Islet precursor cell (in vitro differentiated cells): Measurements from ENCODE around the gene MOV10.

Experiments
- DNase-seq: peaks from one replicate; pipeline ENCODE4 v3.0.0-alpha.2; 2018

The MOV10 gene

DNA sequence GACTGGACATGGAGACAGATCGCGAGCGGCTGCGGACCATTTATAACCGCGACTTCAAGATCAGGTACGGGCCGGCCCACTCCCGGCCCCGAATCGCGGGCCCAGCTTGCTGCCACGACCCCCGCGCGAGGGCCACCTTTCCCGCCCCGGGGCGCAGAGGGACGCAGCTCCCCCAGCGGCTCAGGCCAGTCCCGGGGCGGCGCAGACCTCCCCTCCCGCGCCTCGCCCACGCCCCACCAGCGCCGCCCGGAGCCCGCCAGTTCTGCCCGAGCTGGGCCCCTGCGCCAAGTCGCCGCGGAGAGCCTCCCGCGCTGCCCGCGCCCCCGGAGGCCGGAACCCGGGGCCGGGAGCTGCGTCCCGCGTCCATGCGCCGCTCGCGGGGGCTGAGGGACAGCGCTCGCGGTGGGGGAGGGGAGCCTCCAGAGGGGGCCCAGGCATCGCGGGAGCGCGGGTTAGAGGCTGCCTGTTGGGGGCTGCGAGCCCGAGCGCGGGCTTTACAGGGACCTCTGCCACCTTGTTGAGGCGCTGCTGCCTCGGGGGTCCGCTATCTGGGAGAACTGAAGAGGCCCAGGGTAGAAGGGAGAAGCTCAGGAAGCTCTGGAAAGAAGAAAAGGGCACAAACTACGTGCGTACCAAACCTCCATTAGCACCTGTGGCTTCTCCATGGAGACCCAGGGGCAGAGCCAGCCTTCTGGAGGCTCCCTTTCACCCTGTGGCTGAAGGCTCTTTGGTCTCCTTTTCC, 698 bp downstream of the MOV10 start:
- DNase-seq = peak; percentile 77

- no peak for DNase-seq
These were observed 1.4 kb downstream of the MOV10 start for GRCh38 chr1:112675728-112676381.

- DNase-seq = no peak
These were observed 2.1 kb downstream of the MOV10 start for GRCh38 chr1:112676543-112676942.

- no peak for DNase-seq
These were observed 3.0 kb downstream of the MOV10 start for GRCh38 chr1:112677501-112677900.

GRCh38 chr1:112678605-112679004, 4.1 kb downstream of the MOV10 start:
- no peak for DNase-seq

DNA sequence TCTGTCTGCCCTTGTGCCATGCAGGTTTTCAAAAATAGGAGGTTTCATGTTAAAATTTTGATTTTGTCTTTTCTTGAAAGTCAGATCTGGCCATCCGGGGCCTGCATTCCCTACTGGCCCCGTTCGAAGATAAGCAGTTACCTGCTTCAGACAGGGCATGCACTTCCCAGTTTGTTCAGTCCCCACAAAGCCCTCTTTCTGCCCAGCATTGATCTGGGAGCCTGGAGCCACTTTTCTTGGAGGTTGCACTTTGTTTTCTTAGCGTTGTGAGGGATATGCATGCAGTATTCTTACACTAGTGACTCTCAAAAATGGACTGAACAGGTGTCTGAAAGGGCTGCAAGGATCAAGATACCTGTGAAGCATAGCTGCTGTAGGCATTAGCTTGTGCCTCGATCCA, 11.5 kb downstream of the MOV10 start:
- DNase-seq = no peak

GRCh38 chr1:112686417-112686816, 12.0 kb downstream of the MOV10 start:
- no peak for DNase-seq

DNA sequence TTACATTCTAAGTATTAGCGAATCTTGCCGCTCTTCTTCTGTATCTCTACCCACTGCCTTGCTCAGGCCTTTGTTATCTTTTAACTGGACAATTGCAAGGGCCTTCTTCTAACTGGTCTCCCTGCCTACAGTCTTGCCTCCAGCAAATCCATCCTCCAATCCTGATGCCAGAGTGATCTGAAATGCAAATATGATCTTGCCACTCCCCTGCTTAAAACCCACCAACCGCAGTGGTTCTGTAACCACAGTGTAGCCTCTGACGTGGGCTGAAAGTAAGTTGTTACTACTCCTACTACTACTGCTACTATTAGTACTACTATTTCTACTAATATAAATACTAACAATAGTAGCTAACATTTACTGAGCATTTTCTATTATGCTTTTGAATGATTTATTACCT, 12.4 kb downstream of the MOV10 start:
- peak; percentile 56 for DNase-seq

- no peak for DNase-seq
These were observed 12.9 kb downstream of the MOV10 start for GRCh38 chr1:112687361-112687760.

DNA sequence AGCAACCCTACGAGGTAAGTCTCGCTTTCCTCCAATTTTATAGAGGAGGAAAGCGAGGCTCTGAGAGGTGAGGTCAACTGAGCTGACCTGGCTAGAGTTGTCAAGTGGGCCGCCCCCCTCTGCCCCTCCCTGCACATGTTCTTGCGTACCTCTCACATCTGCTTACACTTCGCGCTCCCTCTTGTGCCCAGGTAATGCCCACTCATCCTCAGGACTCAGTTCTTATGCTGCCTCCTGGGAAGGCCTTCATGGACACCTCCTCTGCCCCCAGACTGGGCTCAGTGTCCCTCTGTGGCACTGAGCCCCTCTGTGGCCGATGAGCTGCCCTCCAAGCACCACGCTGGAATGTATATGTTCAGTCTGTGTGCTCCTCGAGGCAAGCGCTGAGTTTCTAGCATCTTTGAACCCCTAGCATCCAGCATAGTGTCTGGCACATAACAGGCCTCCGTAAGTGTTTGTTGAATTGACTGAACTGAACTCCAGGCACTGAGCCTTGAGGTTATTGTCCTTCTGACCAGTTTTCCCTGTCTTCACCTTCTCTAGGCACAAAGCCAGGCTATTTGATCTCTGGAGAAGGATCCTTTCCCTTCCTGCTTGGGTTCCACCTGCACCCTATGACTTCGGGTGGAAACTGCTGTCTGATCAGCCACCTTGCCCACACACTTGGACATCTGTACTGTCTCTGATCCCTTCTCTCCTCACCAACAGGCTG, 13.5 kb downstream of the MOV10 start:
- no peak for DNase-seq

- DNase-seq = peak; percentile 49
These were observed 14.3 kb downstream of the MOV10 start for GRCh38 chr1:112688781-112689193.

GRCh38 chr1:112689196-112689841, 14.9 kb downstream of the MOV10 start:
- no peak for DNase-seq

GRCh38 chr1:112689842-112690237, 15.4 kb downstream of the MOV10 start:
- no peak for DNase-seq

GRCh38 chr1:112692681-112693080, 18.2 kb downstream of the MOV10 start:
- DNase-seq = peak; percentile 41

- no peak for DNase-seq
These were observed 19.4 kb downstream of the MOV10 start for GRCh38 chr1:112693821-112694220.

DNA sequence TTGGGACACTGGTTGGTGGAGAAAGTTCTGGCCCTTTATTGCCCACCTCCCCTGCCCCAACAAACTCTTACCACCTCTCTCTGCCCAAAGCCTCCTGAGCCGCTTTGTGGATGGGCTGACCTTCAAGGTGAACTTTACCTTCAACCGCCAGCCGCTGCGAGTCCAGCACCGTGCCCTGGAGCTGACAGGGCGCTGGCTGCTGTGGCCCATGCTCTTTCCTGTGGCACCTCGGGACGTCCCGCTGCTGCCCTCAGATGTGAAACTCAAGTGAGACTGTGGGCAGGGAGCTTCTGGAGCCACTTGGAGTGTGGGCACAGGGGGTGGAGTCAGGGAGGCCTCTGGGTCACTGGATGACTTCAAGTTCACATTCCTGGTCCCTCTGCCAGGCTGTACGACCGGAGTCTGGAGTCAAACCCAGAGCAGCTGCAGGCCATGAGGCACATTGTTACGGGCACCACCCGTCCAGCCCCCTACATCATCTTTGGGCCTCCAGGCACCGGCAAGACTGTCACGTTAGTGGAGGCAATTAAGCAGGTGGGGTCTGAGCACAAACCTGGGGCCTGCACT, 20.0 kb downstream of the MOV10 start:
- peak; percentile 43 for DNase-seq

DNA sequence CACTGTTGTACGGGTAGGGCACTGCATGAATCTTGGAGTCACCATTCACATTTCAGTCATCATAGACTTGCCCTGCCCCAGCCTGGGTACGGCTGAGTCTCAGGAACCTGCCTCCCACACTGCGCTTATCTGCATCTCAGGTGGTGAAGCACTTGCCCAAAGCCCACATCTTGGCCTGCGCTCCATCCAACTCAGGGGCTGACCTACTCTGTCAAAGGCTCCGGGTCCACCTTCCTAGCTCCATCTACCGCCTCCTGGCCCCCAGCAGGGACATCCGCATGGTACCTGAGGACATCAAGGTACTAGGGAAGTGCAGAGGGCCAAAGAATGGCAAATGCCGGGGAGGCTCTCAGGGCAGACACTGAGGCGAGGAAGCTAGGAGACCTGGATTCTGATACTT, 20.8 kb downstream of the MOV10 start:
- DNase-seq = peak; percentile 41

DNA sequence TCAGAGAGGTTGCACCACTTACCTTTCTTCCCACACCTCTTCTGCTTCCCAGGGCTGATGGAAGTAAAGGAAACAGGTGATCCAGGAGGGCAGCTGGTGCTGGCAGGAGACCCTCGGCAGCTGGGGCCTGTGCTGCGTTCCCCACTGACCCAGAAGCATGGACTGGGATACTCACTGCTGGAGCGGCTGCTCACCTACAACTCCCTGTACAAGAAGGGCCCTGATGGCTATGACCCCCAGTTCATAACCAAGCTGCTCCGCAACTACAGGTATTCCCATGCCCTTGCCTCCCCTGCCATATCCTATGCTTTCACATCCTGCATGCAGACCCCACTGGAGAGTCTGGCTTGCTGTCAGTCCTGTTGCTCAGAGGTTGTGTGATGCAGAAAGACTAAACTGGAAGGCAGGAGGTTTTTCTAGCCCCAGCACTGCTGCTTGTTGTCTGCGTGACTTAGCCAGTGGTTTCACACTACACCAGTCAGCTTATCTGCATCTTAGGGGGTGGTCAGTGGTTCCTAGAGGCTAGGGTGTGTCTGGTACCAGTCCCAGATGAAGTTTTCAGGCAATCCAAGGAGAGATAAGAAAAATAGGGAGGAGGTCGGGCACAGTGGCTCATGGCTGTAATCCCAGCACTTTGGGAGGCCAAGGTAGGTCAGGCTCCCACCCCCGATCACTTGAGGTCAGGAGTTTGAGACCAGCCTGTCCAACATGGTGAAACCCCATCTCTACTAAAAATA, 22.3 kb downstream of the MOV10 start:
- peak; percentile 47 for DNase-seq

GRCh38 chr1:112697781-112698201, 23.3 kb downstream of the MOV10 start:
- DNase-seq = peak; percentile 46

DNA sequence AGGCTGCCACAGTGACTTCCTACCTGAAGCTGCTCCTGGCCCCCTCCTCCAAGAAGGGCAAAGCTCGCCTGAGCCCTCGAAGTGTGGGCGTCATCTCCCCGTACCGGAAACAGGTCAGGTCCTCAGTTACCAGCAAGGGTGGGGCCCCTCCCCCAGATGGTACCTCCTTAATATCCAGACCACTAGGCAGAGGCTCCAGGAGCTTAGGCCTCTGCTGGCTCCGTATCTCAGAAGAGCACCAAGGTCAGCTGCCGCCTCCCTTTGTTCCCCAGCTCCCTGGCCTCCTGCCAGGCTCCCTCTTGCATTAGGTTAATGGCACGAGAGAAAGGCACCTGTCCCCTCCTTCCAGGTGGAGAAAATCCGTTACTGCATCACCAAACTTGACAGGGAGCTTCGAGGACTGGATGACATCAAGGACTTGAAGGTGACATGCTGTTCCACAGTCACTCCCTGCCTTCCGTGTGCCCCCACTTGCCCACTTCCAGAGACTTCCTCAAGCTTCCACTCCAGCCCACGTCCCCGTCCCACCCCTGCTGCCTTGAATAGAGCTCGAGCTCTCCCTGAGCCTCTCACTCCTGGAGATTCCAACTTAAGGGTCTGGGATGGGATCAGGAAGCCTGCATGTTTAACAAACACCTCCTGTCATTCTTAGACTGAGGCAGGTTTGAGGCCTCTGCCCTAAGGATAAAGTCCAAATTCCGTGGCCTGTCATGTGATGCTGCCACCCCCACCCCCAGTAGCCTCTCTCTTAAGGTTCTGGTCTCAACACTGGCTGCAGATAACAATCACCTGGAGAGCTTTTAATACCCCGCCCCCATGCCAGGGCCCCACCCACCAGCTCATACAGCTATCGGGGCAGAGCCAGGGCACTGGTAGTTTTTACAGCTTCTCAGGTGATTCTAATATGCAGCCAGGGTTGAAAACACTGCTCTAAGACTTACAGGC, 24.2 kb downstream of the MOV10 start:
- DNase-seq = peak; percentile 92
